ENCODE results near the gene RPS6KA4.
"Not testable (repeated sequence)": the region's sequence is repeated elsewhere in the genome, so short reads cannot be mapped to it uniquely, and the experiment has no call there.

The RPS6KA4 gene

GRCh38 chr11:64358907-64359711 is at the start of gene RPS6KA4:
TSS of gene RPS6KA4 (plus strand) at chr11:64359162. CDS start at chr11:64359236, 74 bp downstream.
- DNase-seq (ENCODE audit: low spot score in 2 of 2), result peak; percentile 31 to 63
- Histone ChIP-seq H3K9me3 (no peaks in the 10 kb centered on the region), H3K27me3 (ENCODE audit: low read depth) (no peaks in the 10 kb centered on the region), H3K4me3 (peak within 1 kb of the TSS; percentile 61), H3K36me3 (replicated peaks) (peaks cover 15% of the 10 kb centered on the region), H3K4me1 (peaks cover 11% of the 10 kb centered on the region)
- in situ Hi-C loops (cut with MboI; ENCODE audit: low sequenced_read_pairs), result no loop called here

GRCh38 chr11:64312947-64313346 is 46.0 kb upstream of the RPS6KA4 start:
- Histone ChIP-seq H3K4me3 (no peak overlapping the region), H3K9me3 (no peaks in the 10 kb centered on the region), H3K36me3 (replicated peaks) (peaks cover 37% of the 10 kb centered on the region), H3K4me1 (peaks cover 5% of the 10 kb centered on the region; the same call in 1 of the 2 replicates), H3K27me3 (ENCODE audit: low read depth) (no peaks in the 10 kb centered on the region)
- DNase-seq (ENCODE audit: low spot score in 2 of 2), result no peak
- in situ Hi-C loops (cut with MboI; ENCODE audit: low sequenced_read_pairs), result no loop called here

GRCh38 chr11:64313491-64314145 is 45.3 kb upstream of the RPS6KA4 start:
- no peak overlapping the region for H3K4me3 ChIP-seq
- H3K36me3 ChIP-seq (replicated peaks), result peaks cover 37% of the 10 kb centered on the region
- no peak for DNase-seq (ENCODE audit: low spot score in 2 of 2)

GRCh38 chr11:64314146-64314804 is 44.7 kb upstream of the RPS6KA4 start:
- Histone ChIP-seq H3K4me1 (peaks cover 10% of the 10 kb centered on the region), H3K36me3 (replicated peaks) (peaks cover 40% of the 10 kb centered on the region), H3K27me3 (ENCODE audit: low read depth) (no peaks in the 10 kb centered on the region), H3K4me3 (no peak overlapping the region), H3K9me3 (no peaks in the 10 kb centered on the region)
- DNase-seq (ENCODE audit: low spot score in 2 of 2), result no peak
- in situ Hi-C loops (cut with MboI; ENCODE audit: low sequenced_read_pairs), result no loop called here

More at GRCh38 chr11:64313491-64314145, 45.3 kb upstream of the RPS6KA4 start:
- Histone ChIP-seq H3K4me1 (peaks cover 5% of the 10 kb centered on the region; the same call in 1 of the 2 replicates), H3K9me3 (no peaks in the 10 kb centered on the region), H3K27me3 (ENCODE audit: low read depth) (no peaks in the 10 kb centered on the region)
- in situ Hi-C loops (cut with MboI; ENCODE audit: low sequenced_read_pairs), result no loop called here

- in situ Hi-C loops (cut with MboI; ENCODE audit: low sequenced_read_pairs), result no loop called here
- peaks cover 45% of the 10 kb centered on the region for H3K36me3 ChIP-seq (replicated peaks)
These were observed 44.0 kb upstream of the RPS6KA4 start for GRCh38 chr11:64314805-64315561.

GRCh38 chr11:64315667-64316526 is 43.1 kb upstream of the RPS6KA4 start:
- Histone ChIP-seq H3K36me3 (replicated peaks) (peaks cover 49% of the 10 kb centered on the region), H3K4me1 (peaks cover 13% of the 10 kb centered on the region), H3K4me3 (peak overlapping the region; percentile 91)
- H3K9me3 ChIP-seq; H3K27me3 ChIP-seq (ENCODE audit: low read depth); in situ Hi-C loops (cut with MboI; ENCODE audit: low sequenced_read_pairs); DNase-seq (ENCODE audit: low spot score in 2 of 2): not testable (repeated sequence)

More at GRCh38 chr11:64314805-64315561, 44.0 kb upstream of the RPS6KA4 start:
- Histone ChIP-seq H3K4me3 (no peak overlapping the region), H3K27me3 (ENCODE audit: low read depth) (no peaks in the 10 kb centered on the region), H3K4me1 (peaks cover 13% of the 10 kb centered on the region), H3K9me3 (no peaks in the 10 kb centered on the region)
- no peak for DNase-seq (ENCODE audit: low spot score in 2 of 2)

GRCh38 chr11:64316672-64317324 is 42.2 kb upstream of the RPS6KA4 start:
- peak; percentile 23 to 50 for DNase-seq (ENCODE audit: low spot score in 2 of 2)
- Histone ChIP-seq H3K4me3 (peak overlapping the region; percentile 91), H3K9me3 (no peaks in the 10 kb centered on the region), H3K4me1 (peaks cover 13% of the 10 kb centered on the region), H3K27me3 (ENCODE audit: low read depth) (no peaks in the 10 kb centered on the region), H3K36me3 (replicated peaks) (peaks cover 53% of the 10 kb centered on the region)
- in situ Hi-C loops (cut with MboI; ENCODE audit: low sequenced_read_pairs), result no loop called here

- Histone ChIP-seq H3K4me1 (peaks cover 13% of the 10 kb centered on the region), H3K4me3 (peak within 1 kb of the TSS; percentile 91), H3K9me3 (no peaks in the 10 kb centered on the region), H3K27me3 (ENCODE audit: low read depth) (no peaks in the 10 kb centered on the region), H3K36me3 (replicated peaks) (peaks cover 56% of the 10 kb centered on the region)
- DNase-seq (ENCODE audit: low spot score in 2 of 2), result peak; percentile 98
- in situ Hi-C loops (cut with MboI; ENCODE audit: low sequenced_read_pairs), result no loop called here
These were observed 41.5 kb upstream of the RPS6KA4 start, which contains the start of gene TRMT112 for GRCh38 chr11:64317325-64317960. TSS of gene TRMT112 (minus strand) at chr11:64317559. CDS start at chr11:64317526, 33 bp downstream.

- no peaks in the 10 kb centered on the region for H3K9me3 ChIP-seq
- peak; percentile 94 to 97 for DNase-seq (ENCODE audit: low spot score in 2 of 2)
- in situ Hi-C loops (cut with MboI; ENCODE audit: low sequenced_read_pairs), result no loop called here
- peak within 1 kb of the TSS; percentile 91 for H3K4me3 ChIP-seq
- peaks cover 13% of the 10 kb centered on the region for H3K4me1 ChIP-seq
- peaks cover 59% of the 10 kb centered on the region for H3K36me3 ChIP-seq (replicated peaks)
- H3K27me3 ChIP-seq (ENCODE audit: low read depth), result no peaks in the 10 kb centered on the region
These were observed 40.8 kb upstream of the RPS6KA4 start, which contains the start of gene PRDX5 for GRCh38 chr11:64317961-64318765. TSS of gene PRDX5 (plus strand) at chr11:64318121. CDS start at chr11:64318216, 95 bp downstream.

- Histone ChIP-seq H3K4me1 (peaks cover 13% of the 10 kb centered on the region), H3K27me3 (ENCODE audit: low read depth) (no peaks in the 10 kb centered on the region), H3K4me3 (peak overlapping the region; percentile 91), H3K36me3 (replicated peaks) (peaks cover 59% of the 10 kb centered on the region), H3K9me3 (no peaks in the 10 kb centered on the region)
- peak in 1 of 2 experiments; percentile 42 for DNase-seq (ENCODE audit: low spot score in 2 of 2)
- in situ Hi-C loops (cut with MboI; ENCODE audit: low sequenced_read_pairs), result no loop called here
These were observed 39.9 kb upstream of the RPS6KA4 start for GRCh38 chr11:64318766-64319761.

All from HAP-1 (cell line).